Lower lobe of right lung (tissue), 2 donors: ENCODE measurements around the gene METTL24. TPM values are rescaled to one million over a fixed set of nuclear protein-coding genes. Genes with fewer than 3 reads are reported as not detected.

ENCODE experiments used
- ATAC-seq, 2 donors: fragments of 200-7000 bp; cut with Tn5 transposase; one replicate each; pipeline ENCODE4 v1.9.1; 2020 to 2022; ENCODE audit warnings: mild to moderate bottlenecking in 2 of 2, moderate library complexity in 2 of 2
- DNase-seq: peaks from one replicate; pipeline ENCODE4 v3.0.0-alpha.2; 2020
- H3K27ac ChIP-seq: fragments of 200-600 bp; one replicate; pipeline ENCODE4 v1.8.0; 2022
- H3K27me3 ChIP-seq: fragments of 200-600 bp; one replicate; pipeline ENCODE4 v1.8.0; 2022; ENCODE audit warnings: low read depth
- H3K36me3 ChIP-seq: fragments of 200-600 bp; one replicate; pipeline ENCODE4 v1.8.0; 2022; ENCODE audit warnings: mild to moderate bottlenecking
- H3K4me1 ChIP-seq: fragments of 200-600 bp; one replicate; pipeline ENCODE4 v1.8.0; 2022
- H3K4me3 ChIP-seq: fragments of 200-600 bp; one replicate; pipeline ENCODE4 v1.8.0; 2022; ENCODE audit warnings: mild to moderate bottlenecking
- H3K9me3 ChIP-seq: fragments of 200-600 bp; one replicate; pipeline ENCODE4 v1.8.0; 2022
- CTCF ChIP-seq: fragments of 200-600 bp; IDR thresholded peaks from one replicate; pipeline ENCODE4 v1.8.0; 2022; ENCODE audit warnings: antibody characterized with exemption, mild to moderate bottlenecking
- intact Hi-C: fragments of 100-400 bp; cut with DNase I; formaldehyde crosslinking; loops from one replicate; pipeline ENCODE4 v1.11.0; 2022
- total RNA-seq: library from RNA; stranded (reverse); fragmentation: NEBNext Ultra II Directional; extraction: Animal tissue kit (Norgen Biotek cat#: 25700); gene quantifications from one replicate; pipeline ENCODE4 v1.2.1, GENCODE V29; 2021
- donor health status: DM: no; HTN: yes; CAD: no; lungs with severe emphysema.

Gene METTL24
- total RNA-seq, 1 donor from 2014 or later, result 2.8 TPM

GRCh38 chr6:110342759-110343158, 15.4 kb downstream of the METTL24 start:
- Histone ChIP-seq H3K36me3 (no peaks in the 10 kb centered on the region), H3K9me3 (no peaks in the 10 kb centered on the region), H3K4me3 (no peak overlapping the region), H3K4me1 (peaks cover 9% of the 10 kb centered on the region), H3K27ac (no peak overlapping the region), H3K27me3 (no peaks in the 10 kb centered on the region)
- ATAC-seq, result no peak
- DNase-seq, result no peak
- TF ChIP-seq CTCF, result no peak
- intact Hi-C loops, result no loop called here

GRCh38 chr6:110341663-110342596, 16.2 kb downstream of the METTL24 start:
- no peak overlapping the region for H3K27ac ChIP-seq
- H3K4me3 ChIP-seq, result no peak overlapping the region
- no peaks in the 10 kb centered on the region for H3K9me3 ChIP-seq
- ATAC-seq (no peak), DNase-seq (no peak)
- intact Hi-C loops, result no loop called here
- H3K4me1 ChIP-seq, result peaks cover 9% of the 10 kb centered on the region
- no peaks in the 10 kb centered on the region for H3K27me3 ChIP-seq
- peak; percentile 17 for TF ChIP-seq CTCF
- H3K36me3 ChIP-seq, result no peaks in the 10 kb centered on the region

- ATAC-seq, result no peak
Measured at GRCh38 chr6:110341067-110341466, 17.1 kb downstream of the METTL24 start.

GRCh38 chr6:110340392-110340965, 17.7 kb downstream of the METTL24 start:
- Histone ChIP-seq H3K27ac (no peak overlapping the region), H3K36me3 (no peaks in the 10 kb centered on the region), H3K4me1 (peaks cover 9% of the 10 kb centered on the region), H3K27me3 (no peaks in the 10 kb centered on the region), H3K4me3 (no peak overlapping the region), H3K9me3 (no peaks in the 10 kb centered on the region)
- no peak for DNase-seq
- TF ChIP-seq CTCF, result no peak
- ATAC-seq, result no peak
- intact Hi-C loops, result no loop called here

More at GRCh38 chr6:110341067-110341466, 17.1 kb downstream of the METTL24 start:
- no peaks in the 10 kb centered on the region for H3K9me3 ChIP-seq
- peaks cover 9% of the 10 kb centered on the region for H3K4me1 ChIP-seq
- H3K27me3 ChIP-seq, result no peaks in the 10 kb centered on the region
- H3K27ac ChIP-seq, result no peak overlapping the region
- H3K36me3 ChIP-seq, result no peaks in the 10 kb centered on the region
- DNase-seq, result no peak
- intact Hi-C loops, result no loop called here
- H3K4me3 ChIP-seq, result no peak overlapping the region
- no peak for TF ChIP-seq CTCF

GRCh38 chr6:110338820-110339470, 19.2 kb downstream of the METTL24 start:
- H3K36me3 ChIP-seq, result no peaks in the 10 kb centered on the region
- no peak for DNase-seq
- no peak overlapping the region for H3K27ac ChIP-seq
- peaks cover 9% of the 10 kb centered on the region for H3K4me1 ChIP-seq
- no peak for ATAC-seq
- intact Hi-C loops, result no loop called here
- H3K9me3 ChIP-seq, result no peaks in the 10 kb centered on the region
- no peaks in the 10 kb centered on the region for H3K27me3 ChIP-seq
- H3K4me3 ChIP-seq, result no peak overlapping the region
- TF ChIP-seq CTCF, result no peak
